ENCODE measurements around the gene TIMM50. TPM values are rescaled to one million over a fixed set of nuclear protein-coding genes. Genes with fewer than 3 reads are reported as not detected.

The TIMM50 gene
- total and polyA plus RNA-seq, 2 of the 13 experiments (the other 11 are each of a cell fraction or from before 2014, with no cell fraction given) = 91.1 to 92.5 TPM

DNA sequence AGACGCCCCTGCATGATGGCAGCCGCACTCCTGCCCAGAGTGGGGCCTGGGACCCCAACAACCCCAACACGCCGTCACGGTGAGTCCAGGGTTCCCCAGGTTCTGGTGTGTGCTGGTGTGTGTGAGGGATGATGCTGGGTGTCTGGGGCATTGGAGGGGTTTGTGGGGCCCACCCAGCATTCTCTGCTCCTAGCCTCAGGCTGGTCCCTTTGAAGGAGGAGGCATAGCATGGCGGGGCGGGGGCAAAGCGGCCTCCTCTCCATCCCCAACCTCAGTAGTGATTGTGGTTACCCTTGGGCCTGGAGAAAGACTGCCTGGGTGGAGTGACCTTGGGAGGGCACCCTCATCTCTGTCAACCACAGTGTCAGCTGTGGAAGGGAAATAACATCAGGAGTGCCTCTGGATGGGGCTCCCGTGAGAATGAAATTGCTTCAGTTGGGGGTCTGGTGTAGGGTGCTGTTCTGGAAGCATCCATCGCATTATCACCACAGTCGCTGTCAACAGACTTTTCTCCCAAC lies 7.1 kb upstream of the TIMM50 start:
- H3K4me2 ChIP-seq (ENCODE audit: low read depth, low read length) = no peak overlapping the region
- H3K27me3 ChIP-seq (ENCODE audit: control insufficient read depth in 1 of 2, insufficient read depth in 2 of 2, low read length in 2 of 2) = no peaks in the 10 kb centered on the region; a peak in 1 of 5 replicates
- H3K27ac ChIP-seq (ENCODE audit: extremely low read length, insufficient read depth, low read length) = no peak overlapping the region
- in situ Hi-C loops (cut with HindIII; ENCODE audit: extremely low pct_ligation_motif_present, low pct_unique_long_range_greater_than_20kb) (no loop called here), intact Hi-C loops (cut with micrococcal nuclease; ENCODE audit: unreplicated experiment) (no loop called here)
- no TSS peak for BruUV-seq (replicated peaks)
- TF ChIP-seq ZNF563 (CRISPR knock-in tag; IDR thresholded peaks at IDR 0.05) (no peak), AGO2 (optimal IDR thresholded peaks at IDR 0.05; ENCODE audit: low read depth, low read length) (no peak), MTF1 (CRISPR knock-in tag; IDR thresholded peaks at IDR 0.05) (no peak), ZNF460 (CRISPR knock-in tag; IDR thresholded peaks at IDR 0.05; ENCODE audit: borderline replicate concordance) (no peak), ZNF841 (CRISPR knock-in tag; IDR thresholded peaks at IDR 0.05; ENCODE audit: borderline replicate concordance) (no peak), HNRNPK (IDR thresholded peaks at IDR 0.05; ENCODE audit: low read depth, low read length, poor library complexity, severe bottlenecking) (no peak), ZSCAN9 (CRISPR knock-in tag; IDR thresholded peaks at IDR 0.05; ENCODE audit: borderline replicate concordance) (no peak), ZNF720 (CRISPR knock-in tag; IDR thresholded peaks at IDR 0.05) (no peak), CENPT (CRISPR knock-in tag; IDR thresholded peaks at IDR 0.05; ENCODE audit: low read depth) (no peak), DNMT3B (CRISPR knock-in tag; conservative IDR thresholded peaks at IDR 0.05) (no peak), EHMT2 (IDR thresholded peaks at IDR 0.05; ENCODE audit: borderline replicate concordance, low read depth, low read length) (no peak), GATA4 (IDR thresholded peaks at IDR 0.05; ENCODE audit: borderline replicate concordance, low read depth) (no peak)
- TF ChIP-seq, protein P1, sequence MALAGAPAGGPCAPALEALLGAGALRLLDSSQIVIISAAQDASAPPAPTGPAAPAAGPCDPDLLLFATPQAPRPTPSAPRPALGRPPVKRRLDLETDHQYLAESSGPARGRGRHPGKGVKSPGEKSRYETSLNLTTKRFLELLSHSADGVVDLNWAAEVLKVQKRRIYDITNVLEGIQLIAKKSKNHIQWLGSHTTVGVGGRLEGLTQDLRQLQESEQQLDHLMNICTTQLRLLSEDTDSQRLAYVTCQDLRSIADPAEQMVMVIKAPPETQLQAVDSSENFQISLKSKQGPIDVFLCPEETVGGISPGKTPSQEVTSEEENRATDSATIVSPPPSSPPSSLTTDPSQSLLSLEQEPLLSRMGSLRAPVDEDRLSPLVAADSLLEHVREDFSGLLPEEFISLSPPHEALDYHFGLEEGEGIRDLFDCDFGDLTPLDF (CRISPR knock-in tag; IDR thresholded peaks at IDR 0.05) = no peak
- H3K9ac ChIP-seq (ENCODE audit: insufficient read depth, low read depth, low read length) = no peak overlapping the region
- CTCF ChIA-PET (ENCODE audit: low intra/inter-chr PET ratio, low total read pairs) = interaction anchor here (1.2 to 2.9 kb wide), 2 partner anchors 29 to 59 kb away, joined by 3 to 20 read pairs; partner anchors contain the start of gene EID2B
- no peak for DNase-seq (ENCODE audit: low spot score)
- FAIRE-seq = no peak
- H4K20me1 ChIP-seq (ENCODE audit: insufficient read depth, low read length) = no peaks in the 10 kb centered on the region
- no peaks in the 10 kb centered on the region for H3K4me1 ChIP-seq (ENCODE audit: insufficient read depth, low read length)
- POLR2A ChIA-PET = interaction anchor here (0.9 to 1.2 kb wide), 2 partner anchors 38 to 61 kb away, joined by 3 read pairs; partner anchors contain the start of genes PLEKHG2 and RPS16
- H2AFZ ChIP-seq (ENCODE audit: low read length) = no peak overlapping the region
- H3K4me3 ChIP-seq (replicated peaks in 1 of 3; ENCODE audit: insufficient read depth in 1 of 3, low read depth in 2 of 3, low read length in 3 of 3) = no peak overlapping the region
- peaks cover 40 to 75% of the 10 kb centered on the region in 2 experiments for H3K36me3 ChIP-seq (replicated peaks in 1 of 2; ENCODE audit: control insufficient read depth in 1 of 2, insufficient read depth in 2 of 2, low read length in 2 of 2)
- WGBS (ENCODE audit: low lambda C conversion rate) = 91% methylated on average over 6 of the region's 11 CpGs
- no peaks in the 10 kb centered on the region for H3K79me2 ChIP-seq (ENCODE audit: insufficient read depth, low read length)
- ATAC-seq = peak; percentile 6; the same call in 2 of the 3 replicates
- no peaks in the 10 kb centered on the region for H3K9me3 ChIP-seq (ENCODE audit: low read length)

All from HepG2 (cell line).